PC-9 (cell line): Measurements from ENCODE around the gene FOXP2. TPM values are rescaled to one million over a fixed set of nuclear protein-coding genes. Genes with fewer than 3 reads are reported as not detected.

Source experiments
- BruUV-seq: library from RNA; stranded (reverse); fragments of 400-500 nt; replicated peaks from 2 replicates; lab custom pipeline; 2021; lab: Mats Ljungman, UMichigan
- CTCF ChIA-PET: fragments of 300-600 bp; sonication (Branson Sonifier 250); formaldehyde crosslinking; loops from one replicate; lab custom pipeline; 2022; ENCODE audit warnings: antibody characterized with exemption; lab: Charles Lee
- POLR2A ChIA-PET: fragments of 300-600 bp; sonication (Branson Sonifier 250); formaldehyde crosslinking; loops from one replicate; lab custom pipeline; 2022; ENCODE audit warnings: antibody characterized with exemption; ENCODE audit not compliant: unreplicated experiment; lab: Charles Lee
- DNase-seq, 2 experiments: peaks; one replicate each; pipeline versions ENCODE4 v3.0.0 to v3.0.0-alpha.2; 2015 to 2022; ENCODE audit warnings: mixed read lengths in 1 of 2
- H2AFZ ChIP-seq: fragments of 200-600 bp; sonication (generic); 2 replicates; pipeline ENCODE4 v1.8.1; 2017; ENCODE audit warnings: antibody characterized with exemption
- H3F3A ChIP-seq: fragments of 200-600 bp; sonication (generic); 2 replicates; pipeline ENCODE4 v1.8.1; 2017; ENCODE audit warnings: antibody characterized with exemption, mild to moderate bottlenecking, low read depth; ENCODE audit not compliant: insufficient read depth
- H3K27ac ChIP-seq: fragments of 200-600 bp; sonication (generic); 2 replicates; pipeline ENCODE4 v1.6.1; 2016; ENCODE audit warnings: mixed run types
- H3K27me3 ChIP-seq: fragments of 200-600 bp; sonication (generic); 2 replicates; pipeline ENCODE4 v1.6.1; 2016; ENCODE audit warnings: low read depth, mixed run types; ENCODE audit not compliant: insufficient read depth
- H3K36me3 ChIP-seq: fragments of 200-600 bp; sonication (generic); 2 replicates; pipeline ENCODE4 v1.6.1; 2016; ENCODE audit warnings: low read depth, mixed run types
- H3K4me1 ChIP-seq: fragments of 200-600 bp; sonication (generic); replicated peaks from 2 replicates; pipeline ENCODE4 v1.6.1; 2016; ENCODE audit warnings: mixed run types; ENCODE audit not compliant: insufficient read depth
- H3K4me2 ChIP-seq: fragments of 200-600 bp; sonication (generic); 2 replicates; pipeline ENCODE4 v1.6.1; 2017; ENCODE audit warnings: mixed run types
- H3K4me3 ChIP-seq: fragments of 200-600 bp; sonication (generic); 2 replicates; pipeline ENCODE4 v1.6.1; 2016; ENCODE audit warnings: mixed run types
- H3K79me2 ChIP-seq: fragments of 200-600 bp; sonication (generic); 2 replicates; pipeline ENCODE4 v1.6.1; 2017; ENCODE audit warnings: low read depth, mixed run types
- H3K9me2 ChIP-seq: fragments of 200-600 bp; sonication (generic); 2 replicates; pipeline ENCODE4 v1.8.1; 2017; ENCODE audit warnings: mild to moderate bottlenecking; ENCODE audit not compliant: insufficient read depth
- H3K9me3 ChIP-seq: fragments of 200-600 bp; sonication (generic); 2 replicates; pipeline ENCODE4 v1.8.1; 2016; ENCODE audit warnings: low read depth; ENCODE audit not compliant: insufficient read depth
- H4K20me1 ChIP-seq: fragments of 200-600 bp; sonication (generic); 2 replicates; pipeline ENCODE4 v1.8.1; 2017; ENCODE audit not compliant: insufficient read depth
- EZH2 ChIP-seq: fragments of 200-600 bp; sonication (generic); IDR thresholded peaks from 2 replicates; pipeline ENCODE4 v1.8.0; 2017; ENCODE audit warnings: antibody characterized with exemption, low read depth
- intact Hi-C: fragments of 100-400 bp; cut with micrococcal nuclease; formaldehyde crosslinking; loops from one replicate; pipeline ENCODE4 v1.10.0; 2022; ENCODE audit not compliant: unreplicated experiment
- total RNA-seq: library from RNA; stranded (reverse); gene quantifications from 2 replicates; pipeline ENCODE4 v1.2.3, GENCODE V29; 2021
- TF ChIP-seq, protein P1 (sequence below): fragments of 200-600 bp; sonication (generic); conservative IDR thresholded peaks from 2 replicates; pipeline ENCODE4 v1.6.1; 2017; ENCODE audit warnings: mixed run types, antibody characterized with exemption, mild to moderate bottlenecking, moderate library complexity

The FOXP2 gene
- total RNA-seq, 1 experiment from 2014 or later = 1.2 TPM

DNA sequence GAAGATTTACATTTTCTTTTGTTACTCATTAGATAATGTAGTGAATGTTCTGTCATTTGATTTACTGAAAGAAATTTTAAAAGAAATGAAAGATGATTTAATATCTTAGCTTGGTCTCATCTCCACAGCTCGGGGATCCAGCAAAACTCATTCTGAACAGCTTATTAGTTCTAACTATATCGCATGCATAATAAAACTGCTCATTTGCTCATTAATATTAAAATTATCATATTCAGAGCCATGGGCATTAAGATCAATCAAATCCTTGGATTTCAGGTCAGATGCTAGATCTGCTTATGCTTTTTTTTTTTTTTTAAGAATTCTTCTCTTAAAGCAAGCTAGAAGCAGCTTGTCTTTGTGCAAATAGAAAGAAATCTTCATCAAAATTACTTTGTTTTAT lies 246.1 kb downstream of the FOXP2 start:
- Histone ChIP-seq H3K4me1 (no peaks in the 10 kb centered on the region), H2AFZ (no peak overlapping the region), H3K4me3 (no peak overlapping the region), H3K9me2 (no peaks in the 10 kb centered on the region), H4K20me1 (no peaks in the 10 kb centered on the region), H3K27ac (no peak overlapping the region), H3K4me2 (no peak overlapping the region), H3K9me3 (no peaks in the 10 kb centered on the region), H3K79me2 (no peaks in the 10 kb centered on the region), H3K27me3 (no peaks in the 10 kb centered on the region), H3F3A (no peaks in the 10 kb centered on the region), H3K36me3 (no peaks in the 10 kb centered on the region)
- DNase-seq = no peak
- POLR2A ChIA-PET = no interaction called here
- CTCF ChIA-PET = interaction anchor here (0.5 to 0.6 kb wide), 2 partner anchors 16 to 1462 kb away, joined by 3 to 6 read pairs; no protein-coding TSS in a partner anchor
- BruUV-seq = no TSS peak
- intact Hi-C loops = loop anchor here (10.0 kb wide), 1 partner anchor 236 kb away; no protein-coding TSS in a partner anchor
- TF ChIP-seq EZH2 = no peak
- TF ChIP-seq, protein P1, sequence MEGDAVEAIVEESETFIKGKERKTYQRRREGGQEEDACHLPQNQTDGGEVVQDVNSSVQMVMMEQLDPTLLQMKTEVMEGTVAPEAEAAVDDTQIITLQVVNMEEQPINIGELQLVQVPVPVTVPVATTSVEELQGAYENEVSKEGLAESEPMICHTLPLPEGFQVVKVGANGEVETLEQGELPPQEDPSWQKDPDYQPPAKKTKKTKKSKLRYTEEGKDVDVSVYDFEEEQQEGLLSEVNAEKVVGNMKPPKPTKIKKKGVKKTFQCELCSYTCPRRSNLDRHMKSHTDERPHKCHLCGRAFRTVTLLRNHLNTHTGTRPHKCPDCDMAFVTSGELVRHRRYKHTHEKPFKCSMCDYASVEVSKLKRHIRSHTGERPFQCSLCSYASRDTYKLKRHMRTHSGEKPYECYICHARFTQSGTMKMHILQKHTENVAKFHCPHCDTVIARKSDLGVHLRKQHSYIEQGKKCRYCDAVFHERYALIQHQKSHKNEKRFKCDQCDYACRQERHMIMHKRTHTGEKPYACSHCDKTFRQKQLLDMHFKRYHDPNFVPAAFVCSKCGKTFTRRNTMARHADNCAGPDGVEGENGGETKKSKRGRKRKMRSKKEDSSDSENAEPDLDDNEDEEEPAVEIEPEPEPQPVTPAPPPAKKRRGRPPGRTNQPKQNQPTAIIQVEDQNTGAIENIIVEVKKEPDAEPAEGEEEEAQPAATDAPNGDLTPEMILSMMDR = no peak

GRCh38 chr7:114662002-114662677 lies 247.5 kb downstream of the FOXP2 start:
- no peak for DNase-seq
- ChIA-PET POLR2A (interaction anchor here (0.6 kb wide), 1 partner anchor 722 kb away, joined by 3 read pairs; no protein-coding TSS in a partner anchor), CTCF (no interaction called here)
- Histone ChIP-seq H3K9me3 (no peaks in the 10 kb centered on the region), H4K20me1 (no peaks in the 10 kb centered on the region), H3K4me3 (no peak overlapping the region), H3K36me3 (no peaks in the 10 kb centered on the region), H3K4me2 (no peak overlapping the region), H2AFZ (0 out of 2 replicates have a peak overlapping the region, but pooled peaks have one; percentile 42), H3K4me1 (no peaks in the 10 kb centered on the region), H3F3A (no peaks in the 10 kb centered on the region), H3K27me3 (no peaks in the 10 kb centered on the region), H3K9me2 (no peaks in the 10 kb centered on the region), H3K79me2 (no peaks in the 10 kb centered on the region), H3K27ac (no peak overlapping the region)
- TF ChIP-seq, protein P1 = no peak
- no peak for TF ChIP-seq EZH2
- no TSS peak for BruUV-seq
- intact Hi-C loops = loop anchor here (10.0 kb wide), 1 partner anchor 237 kb away; no protein-coding TSS in a partner anchor

- CTCF ChIA-PET = interaction anchor here (0.7 to 1.2 kb wide), 2 partner anchors 242 to 582 kb away, joined by 7 to 11 read pairs; no protein-coding TSS in a partner anchor
- Histone ChIP-seq H3K4me1 (no peaks in the 10 kb centered on the region), H3K79me2 (no peaks in the 10 kb centered on the region), H3K9me3 (no peaks in the 10 kb centered on the region), H3K4me2 (no peak overlapping the region), H3K9me2 (no peaks in the 10 kb centered on the region), H3F3A (no peaks in the 10 kb centered on the region), H4K20me1 (no peaks in the 10 kb centered on the region), H3K27ac (no peak overlapping the region), H3K4me3 (no peak overlapping the region), H3K27me3 (no peaks in the 10 kb centered on the region), H2AFZ (no peak overlapping the region), H3K36me3 (no peaks in the 10 kb centered on the region)
- POLR2A ChIA-PET = interaction anchor here (1.1 kb wide), 1 partner anchor 237 kb away, joined by 4 read pairs; no protein-coding TSS in a partner anchor
- no peak for TF ChIP-seq EZH2
- TF ChIP-seq, protein P1 = peak; percentile 37; the same call in 1 of the 2 replicates
- peak in 1 of 2 experiments; percentile 2 for DNase-seq
- no TSS peak for BruUV-seq
- intact Hi-C loops = loop anchor here (1.0 to 10.0 kb wide), 2 partner anchors 239 to 581 kb away; no protein-coding TSS in a partner anchor
Measured at GRCh38 chr7:114663502-114663901, 248.9 kb downstream of the FOXP2 start.
